RWPE1 (cell line): ENCODE measurements around the gene RBM20.

ENCODE experiments used
- CTCF ChIA-PET: fragments of 350-600 bp; sonication (Branson Sonifier 250); formaldehyde crosslinking; extraction: SDS; loops from one replicate; lab custom pipeline; 2021; lab: Yijun Ruan, JAX
- POLR2A ChIA-PET: fragments of 400-600 bp; formaldehyde crosslinking; extraction: SDS; loops from one replicate; lab custom pipeline; 2020; ENCODE audit warnings: antibody characterized with exemption; ENCODE audit not compliant: low non-redundant PET; lab: Yijun Ruan, JAX
- DNase-seq: peaks from one replicate; pipeline ENCODE4 v3.0.0; 2012; ENCODE audit warnings: low spot score
- H3K27ac ChIP-seq: fragments of 450-650 bp; 2 replicates; pipeline ENCODE4 v1.5.1; 2017
- TF ChIP-seq, protein P1 (sequence below): fragments of 450-650 bp; conservative IDR thresholded peaks from 2 replicates; pipeline ENCODE4 v1.5.1; 2017; ENCODE audit warnings: low read depth, mild to moderate bottlenecking

Gene RBM20

DNA sequence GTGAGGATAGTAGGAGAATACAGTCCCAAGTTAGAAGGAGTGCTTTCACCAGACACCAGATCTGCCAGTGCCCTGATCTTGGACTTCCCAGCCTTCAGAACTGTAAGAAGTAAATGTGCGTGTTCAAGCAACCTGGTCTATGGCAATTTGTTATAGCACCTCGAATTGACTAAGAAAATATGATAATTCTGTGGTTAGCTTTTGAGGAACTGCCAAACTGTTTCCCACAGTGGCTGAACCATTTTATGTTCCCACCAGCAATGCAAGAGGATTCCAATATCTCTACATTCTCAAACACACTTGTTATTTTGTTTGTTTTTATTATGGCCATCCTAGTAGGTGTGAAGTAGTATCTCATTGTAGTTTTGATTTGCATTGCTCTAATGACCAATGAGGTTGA is 47.0 kb downstream of the RBM20 start:
- no peak overlapping the region for H3K27ac ChIP-seq
- no peak for DNase-seq
- ChIA-PET POLR2A (no interaction called here), CTCF (no interaction called here)
- TF ChIP-seq, protein P1, sequence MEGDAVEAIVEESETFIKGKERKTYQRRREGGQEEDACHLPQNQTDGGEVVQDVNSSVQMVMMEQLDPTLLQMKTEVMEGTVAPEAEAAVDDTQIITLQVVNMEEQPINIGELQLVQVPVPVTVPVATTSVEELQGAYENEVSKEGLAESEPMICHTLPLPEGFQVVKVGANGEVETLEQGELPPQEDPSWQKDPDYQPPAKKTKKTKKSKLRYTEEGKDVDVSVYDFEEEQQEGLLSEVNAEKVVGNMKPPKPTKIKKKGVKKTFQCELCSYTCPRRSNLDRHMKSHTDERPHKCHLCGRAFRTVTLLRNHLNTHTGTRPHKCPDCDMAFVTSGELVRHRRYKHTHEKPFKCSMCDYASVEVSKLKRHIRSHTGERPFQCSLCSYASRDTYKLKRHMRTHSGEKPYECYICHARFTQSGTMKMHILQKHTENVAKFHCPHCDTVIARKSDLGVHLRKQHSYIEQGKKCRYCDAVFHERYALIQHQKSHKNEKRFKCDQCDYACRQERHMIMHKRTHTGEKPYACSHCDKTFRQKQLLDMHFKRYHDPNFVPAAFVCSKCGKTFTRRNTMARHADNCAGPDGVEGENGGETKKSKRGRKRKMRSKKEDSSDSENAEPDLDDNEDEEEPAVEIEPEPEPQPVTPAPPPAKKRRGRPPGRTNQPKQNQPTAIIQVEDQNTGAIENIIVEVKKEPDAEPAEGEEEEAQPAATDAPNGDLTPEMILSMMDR = no peak

DNA sequence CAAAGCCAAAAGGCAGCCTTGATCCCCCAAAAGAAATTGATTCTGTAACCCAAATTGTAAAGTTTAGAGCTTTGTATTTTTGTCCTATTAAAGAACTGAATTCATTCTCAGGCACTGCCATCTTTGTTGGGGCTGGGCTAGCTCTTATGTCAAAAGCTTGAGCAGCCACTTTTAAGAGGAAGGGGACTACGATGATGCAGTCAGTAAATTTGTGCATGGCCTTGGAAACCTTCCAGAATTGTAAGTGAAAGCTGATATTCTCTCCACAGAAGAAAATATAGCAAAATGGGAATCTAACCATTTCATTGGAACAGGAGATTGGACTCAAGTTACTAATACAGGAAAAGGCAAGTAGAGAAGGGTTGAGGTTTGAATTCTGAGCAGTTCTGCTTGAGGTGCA is 50.1 kb downstream of the RBM20 start:
- no peak for DNase-seq
- TF ChIP-seq, protein P1 = no peak
- ChIA-PET POLR2A (no interaction called here), CTCF (no interaction called here)
- no peak overlapping the region for H3K27ac ChIP-seq

DNA sequence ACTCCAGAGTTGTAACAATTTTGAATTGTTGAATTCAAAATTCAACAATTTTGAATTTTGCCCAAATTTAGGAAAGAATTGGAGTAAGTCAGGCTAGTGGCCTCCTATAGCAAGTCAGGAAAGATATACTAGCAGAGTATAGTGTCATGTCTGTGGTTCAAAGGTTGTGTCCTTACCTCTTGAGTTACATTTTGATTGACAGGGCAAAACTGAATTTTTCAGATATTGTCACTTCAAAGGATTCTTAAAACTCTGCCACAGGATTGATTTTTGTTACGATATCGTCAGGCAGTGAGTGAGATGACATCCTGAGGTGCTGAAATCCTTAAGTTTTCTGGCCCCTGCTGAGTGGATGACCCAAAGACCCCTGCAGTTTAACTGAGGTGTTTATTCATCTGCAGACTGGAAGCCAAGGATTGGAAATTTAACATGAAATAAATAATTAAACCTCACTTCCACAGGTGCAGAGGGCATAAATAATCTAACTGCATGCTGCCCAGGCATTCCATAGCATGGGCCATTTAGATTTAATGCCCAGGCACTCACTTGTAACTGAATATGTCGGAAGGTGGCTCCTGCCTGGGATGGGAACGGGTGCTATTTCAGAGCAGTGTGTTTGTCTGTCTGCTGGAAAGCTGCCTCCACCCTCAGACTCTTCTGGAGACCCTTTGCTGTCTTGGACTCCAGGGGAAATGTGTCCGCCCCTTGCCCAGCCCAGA is 50.8 kb downstream of the RBM20 start:
- no peak overlapping the region for H3K27ac ChIP-seq
- CTCF ChIA-PET = no interaction called here
- TF ChIP-seq, protein P1 = no peak
- DNase-seq = no peak
- POLR2A ChIA-PET = no interaction called here

DNA sequence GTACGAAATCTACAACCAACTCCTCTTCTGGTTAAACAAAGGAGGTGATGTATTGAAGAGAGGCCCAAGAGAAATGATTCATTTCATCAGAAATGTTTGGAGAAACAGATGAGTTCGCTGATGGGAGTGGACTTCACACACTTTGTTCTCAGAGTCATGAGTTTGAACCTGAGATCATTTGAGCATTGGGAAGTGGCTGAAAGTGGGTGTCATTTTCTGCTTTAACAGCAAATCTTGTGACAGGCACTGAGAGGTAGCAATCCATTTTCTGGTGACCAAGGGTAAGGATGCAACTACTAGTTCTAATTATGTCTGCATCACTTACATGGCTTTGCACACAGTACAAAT is 51.4 kb downstream of the RBM20 start:
- CTCF ChIA-PET = no interaction called here
- H3K27ac ChIP-seq = no peak overlapping the region
- DNase-seq = no peak
- TF ChIP-seq, protein P1 = no peak
- POLR2A ChIA-PET = no interaction called here

DNA sequence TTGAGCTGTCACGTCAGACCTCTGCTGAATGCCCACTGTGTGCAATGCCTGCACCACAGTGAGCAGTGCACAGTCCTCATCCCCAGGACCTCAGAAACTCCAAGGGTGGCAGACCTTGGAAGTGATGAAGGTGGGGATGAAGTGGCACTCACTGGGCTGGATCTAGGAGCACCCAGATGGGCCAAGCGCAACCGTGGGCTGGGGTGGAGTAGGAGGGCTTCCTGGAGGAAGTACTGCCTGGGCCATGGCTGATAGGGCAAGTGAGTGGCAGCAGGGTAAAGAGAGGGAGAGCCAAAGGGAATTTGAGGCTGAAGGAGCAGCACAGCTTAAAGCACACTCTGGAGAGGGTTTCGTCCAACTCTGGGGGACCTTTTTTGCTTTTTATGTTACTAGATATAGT is 52.3 kb downstream of the RBM20 start:
- DNase-seq = no peak
- TF ChIP-seq, protein P1 = no peak
- no peak overlapping the region for H3K27ac ChIP-seq
- ChIA-PET CTCF (no interaction called here), POLR2A (no interaction called here)

DNA sequence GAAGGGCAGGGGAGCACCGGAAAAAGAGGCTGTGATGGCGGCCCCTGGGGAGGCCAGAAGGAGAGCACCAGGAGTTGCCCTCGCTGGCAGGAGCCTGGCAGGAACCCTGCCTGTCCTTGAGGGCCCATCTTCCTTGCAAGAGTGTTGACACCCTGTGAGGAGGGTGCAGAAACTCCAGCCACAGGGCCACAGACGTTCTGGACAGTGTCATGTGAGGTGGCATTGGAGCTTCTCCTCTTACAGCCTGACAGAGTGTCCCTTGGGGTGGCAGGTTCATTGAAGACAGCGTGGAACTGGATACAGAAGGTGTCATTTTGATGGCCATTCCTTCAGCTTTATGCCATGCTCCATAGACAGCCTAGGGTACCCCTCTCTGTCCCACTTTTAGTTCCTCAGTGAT is 54.2 kb downstream of the RBM20 start:
- DNase-seq = no peak
- TF ChIP-seq, protein P1 = no peak
- H3K27ac ChIP-seq = no peak overlapping the region
- CTCF ChIA-PET = interaction anchor here (0.7 to 1.3 kb wide), 2 partner anchors 26 to 161 kb away, joined by 5 read pairs; no protein-coding TSS in a partner anchor
- POLR2A ChIA-PET = no interaction called here
